Stimulated activated CD4-positive, alpha-beta T cell treated with anti-CD3 and anti-CD28 coated beads, Interleukin-2, amount 100 ng/mL, for 4 hours (primary cell): Measurements from ENCODE around the gene LRBA.

Experiments
- DNase-seq: peaks from one replicate; pipeline ENCODE4 v3.0.0-alpha.2; 2020; ENCODE audit warnings: low read depth

The LRBA gene

GRCh38 chr4:150264595-150265161 is 750.4 kb downstream of the LRBA start:
- no peak for DNase-seq

GRCh38 chr4:150262611-150263010 is 752.5 kb downstream of the LRBA start:
- DNase-seq = no peak

- DNase-seq = no peak
Measured at GRCh38 chr4:150261571-150261970, 753.5 kb downstream of the LRBA start.

GRCh38 chr4:150259861-150260567 is 755.1 kb downstream of the LRBA start:
- no peak for DNase-seq

- no peak for DNase-seq
Measured at GRCh38 chr4:150258569-150258968, 756.5 kb downstream of the LRBA start.

- no peak for DNase-seq
Measured at GRCh38 chr4:150256841-150257730, 758.0 kb downstream of the LRBA start.

- DNase-seq = no peak
Measured at GRCh38 chr4:150256225-150256620, 758.9 kb downstream of the LRBA start.

GRCh38 chr4:150255610-150256224 is 759.4 kb downstream of the LRBA start:
- DNase-seq = no peak

GRCh38 chr4:150253965-150254630 is 761.0 kb downstream of the LRBA start:
- no peak for DNase-seq

GRCh38 chr4:150253416-150253815 is 761.7 kb downstream of the LRBA start:
- no peak for DNase-seq

GRCh38 chr4:150252741-150253140 is 762.3 kb downstream of the LRBA start:
- no peak for DNase-seq

- no peak for DNase-seq
Measured at GRCh38 chr4:150252306-150252705, 762.8 kb downstream of the LRBA start.

- no peak for DNase-seq
Measured at GRCh38 chr4:150251752-150252190, 763.3 kb downstream of the LRBA start.

- no peak for DNase-seq
Measured at GRCh38 chr4:150250998-150251651, 764.0 kb downstream of the LRBA start.

GRCh38 chr4:150250293-150250997 is 764.6 kb downstream of the LRBA start:
- no peak for DNase-seq

- DNase-seq = no peak
Measured at GRCh38 chr4:150248181-150248580, 766.9 kb downstream of the LRBA start.

GRCh38 chr4:150247184-150247583 is 767.9 kb downstream of the LRBA start:
- DNase-seq = no peak

GRCh38 chr4:150244600-150244999 is 770.5 kb downstream of the LRBA start:
- DNase-seq = no peak

GRCh38 chr4:150243932-150244331 is 771.2 kb downstream of the LRBA start:
- no peak for DNase-seq

GRCh38 chr4:150242820-150243458 is 772.1 kb downstream of the LRBA start:
- DNase-seq = no peak
